GM12873 (cell line): Measurements from ENCODE around the gene NR1I2.

Experiments used
- CTCF ChIP-seq: IDR thresholded peaks from 2 replicates; pipeline ENCODE4 v1.5.1; 2012; ENCODE audit warnings: low read depth, mild to moderate bottlenecking, moderate library complexity, low read length, control low read depth; ENCODE audit not compliant: insufficient read depth; ENCODE audit errors: missing control alignments

The NR1I2 gene

GRCh38 chr3:119794971-119795612, 13.2 kb downstream of the NR1I2 start:
- TF ChIP-seq CTCF: no peak

- no peak for TF ChIP-seq CTCF
Measured at GRCh38 chr3:119795849-119796248, 13.9 kb downstream of the NR1I2 start.

- TF ChIP-seq CTCF: no peak
Measured at GRCh38 chr3:119796368-119796767, 14.5 kb downstream of the NR1I2 start.

GRCh38 chr3:119796785-119797184, 14.9 kb downstream of the NR1I2 start:
- no peak for TF ChIP-seq CTCF

GRCh38 chr3:119800844-119801243, 18.9 kb downstream of the NR1I2 start:
- TF ChIP-seq CTCF: no peak

GRCh38 chr3:119808244-119808643, 26.3 kb downstream of the NR1I2 start:
- TF ChIP-seq CTCF: no peak

- TF ChIP-seq CTCF: no peak
Measured at GRCh38 chr3:119808843-119809242, 26.9 kb downstream of the NR1I2 start.
